GM21576 (cell line): ENCODE measurements around the gene SPP1.
"Not testable (repeated sequence)": the region's sequence is repeated elsewhere in the genome, so short reads cannot be mapped to it uniquely, and the experiment has no call there.

Source experiments
- ATAC-seq: cut with Tn5 transposase; IDR thresholded peaks from one replicate; pipeline ENCODE4 v1.9.1; 2021; ENCODE audit warnings: mild to moderate bottlenecking, moderate library complexity; ENCODE audit not compliant: unreplicated experiment

The SPP1 gene

GRCh38 chr4:88017516-88018297, 42.2 kb downstream of the SPP1 start:
- ATAC-seq = no peak

GRCh38 chr4:88018466-88018865, 43.0 kb downstream of the SPP1 start:
- no peak for ATAC-seq

GRCh38 chr4:88021824-88022223, 46.3 kb downstream of the SPP1 start:
- ATAC-seq = no peak

- ATAC-seq = no peak
Measured at GRCh38 chr4:88022289-88022688, 46.8 kb downstream of the SPP1 start.

GRCh38 chr4:88025868-88026661, 50.6 kb downstream of the SPP1 start:
- not testable (repeated sequence) for ATAC-seq

- ATAC-seq = no peak
Measured at GRCh38 chr4:88027611-88028608, 52.4 kb downstream of the SPP1 start.

- ATAC-seq = no peak
Measured at GRCh38 chr4:88028946-88029345, 53.4 kb downstream of the SPP1 start.

GRCh38 chr4:88029556-88029955, 54.0 kb downstream of the SPP1 start:
- ATAC-seq = no peak

- no peak for ATAC-seq
Measured at GRCh38 chr4:88030565-88031310, 55.2 kb downstream of the SPP1 start.
